Stimulated activated CD4-positive, alpha-beta T cell treated with anti-CD3 and anti-CD28 coated beads, Interleukin-1b, Interleukin-23, amount 100 ng/mL, for 24 hours (primary cell): ENCODE measurements around the gene GPC1.

ENCODE experiments used
- DNase-seq, 4 experiments: peaks; one replicate each; pipeline ENCODE4 v3.0.0-alpha.2; 2020; ENCODE audit warnings: low read depth in 4 of 4, low spot score in 1 of 4

Gene GPC1

GRCh38 chr2:240440704-240441320 lies 5.3 kb downstream of the GPC1 start:
- no peak for DNase-seq

- no peak for DNase-seq
Measured at GRCh38 chr2:240441326-240441992, 6.0 kb downstream of the GPC1 start.

- no peak for DNase-seq
Measured at GRCh38 chr2:240441993-240442411, 6.5 kb downstream of the GPC1 start.

GRCh38 chr2:240442891-240443715 lies 7.6 kb downstream of the GPC1 start:
- DNase-seq, result no peak

- no peak for DNase-seq
Measured at GRCh38 chr2:240443891-240444301, 8.4 kb downstream of the GPC1 start.

GRCh38 chr2:240444464-240444863 lies 9.0 kb downstream of the GPC1 start:
- no peak for DNase-seq

GRCh38 chr2:240445961-240446663 lies 10.6 kb downstream of the GPC1 start:
- DNase-seq, result no peak

- no peak for DNase-seq
Measured at GRCh38 chr2:240446664-240447175, 11.3 kb downstream of the GPC1 start.

GRCh38 chr2:240447331-240447730 lies 11.9 kb downstream of the GPC1 start:
- DNase-seq, result no peak

- DNase-seq, result no peak
Measured at GRCh38 chr2:240447934-240448333, 12.5 kb downstream of the GPC1 start.

GRCh38 chr2:240448387-240449274 lies 13.2 kb downstream of the GPC1 start:
- no peak for DNase-seq

GRCh38 chr2:240449764-240450531 lies 14.5 kb downstream of the GPC1 start:
- no peak for DNase-seq

- DNase-seq, result no peak
Measured at GRCh38 chr2:240450532-240451107, 15.2 kb downstream of the GPC1 start.

- DNase-seq, result no peak
Measured at GRCh38 chr2:240451108-240451611, 15.7 kb downstream of the GPC1 start.

GRCh38 chr2:240451791-240452461 lies 16.5 kb downstream of the GPC1 start:
- DNase-seq, result no peak

- no peak for DNase-seq
Measured at GRCh38 chr2:240452462-240453256, 17.2 kb downstream of the GPC1 start.

- DNase-seq, result no peak
Measured at GRCh38 chr2:240453461-240454105, 18.1 kb downstream of the GPC1 start.
